ENCODE data around the gene REXO1. TPM values are rescaled to one million over a fixed set of nuclear protein-coding genes. Genes with fewer than 3 reads are reported as not detected.
A peak's percentile ranks its signal among the peaks of the same experiment; 100 is the strongest.

Gene REXO1
- total and polyA plus RNA-seq, 3 donors from 2014 or later: 104 to 200 (median 149) TPM

- intact Hi-C loops (cut with DNase I; ENCODE audit: low total_unique reads): no loop called here
- 51% methylated on average over 6 of the region's 6 CpGs; no CpG with 5 or more reads in 1 of the 2 donors for WGBS, 2 donors
These were observed 8.0 kb upstream of the REXO1 start for GRCh38 chr19:1856345-1856697.

GRCh38 chr19:1855828-1856255 lies 7.6 kb upstream of the REXO1 start:
- Histone ChIP-seq H3K9me3 (no peaks in the 10 kb centered on the region), H3K4me3 (peak overlapping the region in 1 of 2 donors; percentile 1), H3K27ac (peak overlapping the region; percentile 75 to 85), H3K36me3 (ENCODE audit: low read depth, missing control alignments) (no peaks in the 10 kb centered on the region), H3K27me3 (no peaks in the 10 kb centered on the region), H3K4me1 (peaks cover 72% of the 10 kb centered on the region)
- intact Hi-C loops (cut with DNase I; ENCODE audit: low total_unique reads): no loop called here
- 58 to 66% methylated on average over 12 to 13 of the region's 13 CpGs for WGBS, 2 donors
- TF ChIP-seq, protein P1, sequence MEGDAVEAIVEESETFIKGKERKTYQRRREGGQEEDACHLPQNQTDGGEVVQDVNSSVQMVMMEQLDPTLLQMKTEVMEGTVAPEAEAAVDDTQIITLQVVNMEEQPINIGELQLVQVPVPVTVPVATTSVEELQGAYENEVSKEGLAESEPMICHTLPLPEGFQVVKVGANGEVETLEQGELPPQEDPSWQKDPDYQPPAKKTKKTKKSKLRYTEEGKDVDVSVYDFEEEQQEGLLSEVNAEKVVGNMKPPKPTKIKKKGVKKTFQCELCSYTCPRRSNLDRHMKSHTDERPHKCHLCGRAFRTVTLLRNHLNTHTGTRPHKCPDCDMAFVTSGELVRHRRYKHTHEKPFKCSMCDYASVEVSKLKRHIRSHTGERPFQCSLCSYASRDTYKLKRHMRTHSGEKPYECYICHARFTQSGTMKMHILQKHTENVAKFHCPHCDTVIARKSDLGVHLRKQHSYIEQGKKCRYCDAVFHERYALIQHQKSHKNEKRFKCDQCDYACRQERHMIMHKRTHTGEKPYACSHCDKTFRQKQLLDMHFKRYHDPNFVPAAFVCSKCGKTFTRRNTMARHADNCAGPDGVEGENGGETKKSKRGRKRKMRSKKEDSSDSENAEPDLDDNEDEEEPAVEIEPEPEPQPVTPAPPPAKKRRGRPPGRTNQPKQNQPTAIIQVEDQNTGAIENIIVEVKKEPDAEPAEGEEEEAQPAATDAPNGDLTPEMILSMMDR (IDR thresholded peaks at IDR 0.05): no peak
- no peak for TF ChIP-seq POLR2A (IDR thresholded peaks at IDR 0.05)
- no peak for DNase-seq

More at GRCh38 chr19:1856345-1856697, 8.0 kb upstream of the REXO1 start:
- H3K4me1 ChIP-seq: peaks cover 76% of the 10 kb centered on the region
- H3K27me3 ChIP-seq: no peaks in the 10 kb centered on the region
- H3K36me3 ChIP-seq (ENCODE audit: low read depth, missing control alignments): no peaks in the 10 kb centered on the region
- peak overlapping the region in 1 of 2 donors; percentile 58 for H3K4me3 ChIP-seq
- DNase-seq: no peak
- H3K27ac ChIP-seq: peak overlapping the region; percentile 75 to 85
- H3K9me3 ChIP-seq: no peaks in the 10 kb centered on the region
- TF ChIP-seq POLR2A (IDR thresholded peaks at IDR 0.05): no peak
- TF ChIP-seq, protein P1 (IDR thresholded peaks at IDR 0.05): no peak

DNA sequence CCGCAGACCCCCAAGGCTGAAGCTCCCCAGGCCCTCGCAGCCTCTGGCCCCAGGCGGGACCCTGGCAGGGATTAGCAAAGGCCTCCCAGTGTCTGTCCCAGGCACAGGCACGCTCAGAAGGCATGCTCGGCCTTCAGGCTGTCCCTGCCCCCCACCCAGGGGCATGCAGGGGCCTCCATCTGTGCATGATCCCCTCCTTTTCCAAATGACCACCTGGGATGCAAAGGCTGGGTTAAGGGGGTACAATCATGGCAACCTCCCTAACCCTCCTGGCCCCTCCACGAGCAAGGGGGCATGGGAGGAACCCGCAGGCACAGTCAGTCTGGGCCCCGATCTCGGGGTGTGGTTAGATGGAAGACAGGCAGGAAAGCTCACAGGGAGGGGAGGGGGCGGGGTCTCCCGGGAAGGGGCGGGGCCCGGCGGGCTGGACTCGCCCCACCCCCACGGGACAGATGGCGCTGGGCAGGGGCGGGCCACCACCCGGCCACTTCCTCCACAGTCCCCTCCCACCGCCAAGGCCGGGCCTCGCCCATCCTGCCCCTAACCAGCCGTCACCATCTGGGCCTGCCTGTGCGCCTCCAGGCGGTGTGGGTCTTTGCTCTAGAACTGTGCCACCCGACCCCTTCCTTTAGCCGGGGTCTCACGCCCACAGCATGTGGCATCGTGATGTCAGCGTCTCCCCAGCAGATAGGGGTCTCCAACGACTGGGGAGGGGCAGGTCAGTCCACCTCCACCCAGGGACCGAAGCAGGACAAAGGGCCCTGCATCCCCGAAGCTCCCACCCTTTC lies 7.0 kb upstream of the REXO1 start:
- H3K4me3 ChIP-seq: peak overlapping the region in 1 of 2 donors; percentile 1
- H3K27me3 ChIP-seq: no peaks in the 10 kb centered on the region
- H3K4me1 ChIP-seq: peaks cover 66% of the 10 kb centered on the region
- TF ChIP-seq POLR2A (IDR thresholded peaks at IDR 0.05): no peak
- TF ChIP-seq, protein P1 (IDR thresholded peaks at IDR 0.05): no peak
- H3K27ac ChIP-seq: peak overlapping the region; percentile 44 to 85
- intact Hi-C loops (cut with DNase I; ENCODE audit: low total_unique reads): no loop called here
- no peaks in the 10 kb centered on the region for H3K9me3 ChIP-seq
- no peaks in the 10 kb centered on the region for H3K36me3 ChIP-seq (ENCODE audit: low read depth, missing control alignments)
- 51 to 76% methylated on average over 27 to 31 of the region's 33 CpGs for WGBS, 2 donors
- DNase-seq: peak; percentile 73

- intact Hi-C loops (cut with DNase I; ENCODE audit: low total_unique reads): no loop called here
- TF ChIP-seq, protein P1 (IDR thresholded peaks at IDR 0.05): no peak
- no peak for TF ChIP-seq POLR2A (IDR thresholded peaks at IDR 0.05)
- H3K27me3 ChIP-seq: no peaks in the 10 kb centered on the region
- WGBS, 2 donors: 77 to 88% methylated on average over 27 to 37 of the region's 37 CpGs
- DNase-seq: no peak
- H3K4me3 ChIP-seq: no peak overlapping the region
- H3K36me3 ChIP-seq (ENCODE audit: low read depth, missing control alignments): no peaks in the 10 kb centered on the region
- H3K27ac ChIP-seq: peak overlapping the region; percentile 44 to 48
- peaks cover 59% of the 10 kb centered on the region for H3K4me1 ChIP-seq
- H3K9me3 ChIP-seq: no peaks in the 10 kb centered on the region
These were observed 6.3 kb upstream of the REXO1 start for GRCh38 chr19:1854542-1855039.

Measured in testis (tissue), 3 donors.